ENCODE data around the gene CDK15.

Gene CDK15

GRCh38 chr2:201907563-201907881 is 101.2 kb downstream of the CDK15 start:
- Histone ChIP-seq H3K9ac (ENCODE audit: low read length) (no peak overlapping the region), H2AFZ (ENCODE audit: low read length) (no peak overlapping the region), H3F3A (ENCODE audit: insufficient read depth, low read length) (no peaks in the 10 kb centered on the region), H3K4me2 (ENCODE audit: low read length) (no peak overlapping the region), H3K27me3 (ENCODE audit: insufficient read depth, low read length) (no peaks in the 10 kb centered on the region; the same call in 1 of the 2 replicates), H4K20me1 (ENCODE audit: insufficient read depth, low read length) (no peaks in the 10 kb centered on the region), H3K4me3 (ENCODE audit: low read depth, low read length, poor library complexity, severe bottlenecking) (no peak overlapping the region), H3K27ac (ENCODE audit: low read depth, low read length, poor library complexity, severe bottlenecking) (no peak overlapping the region), H3K9me3 (ENCODE audit: low read length) (no peaks in the 10 kb centered on the region), H3K79me2 (ENCODE audit: insufficient read depth, low read length) (no peaks in the 10 kb centered on the region), H3K9me2 (ENCODE audit: low read depth, low read length) (no peaks in the 10 kb centered on the region), H3K4me1 (ENCODE audit: insufficient read depth, low read length, severe bottlenecking) (no peaks in the 10 kb centered on the region), H3K36me3 (ENCODE audit: insufficient read depth, low read length) (no peaks in the 10 kb centered on the region)
- no peak for TF ChIP-seq CTCF (IDR thresholded peaks at IDR 0.05; ENCODE audit: low read length)

GRCh38 chr2:201908901-201909300 is 102.6 kb downstream of the CDK15 start:
- H3K4me3 ChIP-seq (ENCODE audit: low read depth, low read length, poor library complexity, severe bottlenecking), result no peak overlapping the region

GRCh38 chr2:201909348-201909747 is 103.0 kb downstream of the CDK15 start:
- H3K9me3 ChIP-seq (ENCODE audit: low read length), result no peaks in the 10 kb centered on the region
- no peaks in the 10 kb centered on the region for H3K79me2 ChIP-seq (ENCODE audit: insufficient read depth, low read length)
- no peaks in the 10 kb centered on the region for H3F3A ChIP-seq (ENCODE audit: insufficient read depth, low read length)
- no peak overlapping the region for H3K4me2 ChIP-seq (ENCODE audit: low read length)
- no peak overlapping the region for H3K27ac ChIP-seq (ENCODE audit: low read depth, low read length, poor library complexity, severe bottlenecking)
- H3K9ac ChIP-seq (ENCODE audit: low read length), result no peak overlapping the region
- no peaks in the 10 kb centered on the region for H4K20me1 ChIP-seq (ENCODE audit: insufficient read depth, low read length)
- no peak overlapping the region for H2AFZ ChIP-seq (ENCODE audit: low read length)
- no peak overlapping the region for H3K4me3 ChIP-seq (ENCODE audit: low read depth, low read length, poor library complexity, severe bottlenecking)
- no peaks in the 10 kb centered on the region for H3K9me2 ChIP-seq (ENCODE audit: low read depth, low read length)
- no peaks in the 10 kb centered on the region for H3K4me1 ChIP-seq (ENCODE audit: insufficient read depth, low read length, severe bottlenecking)
- no peaks in the 10 kb centered on the region; the same call in 1 of the 2 replicates for H3K27me3 ChIP-seq (ENCODE audit: insufficient read depth, low read length)
- no peaks in the 10 kb centered on the region for H3K36me3 ChIP-seq (ENCODE audit: insufficient read depth, low read length)
- TF ChIP-seq CTCF (IDR thresholded peaks at IDR 0.05; ENCODE audit: low read length) (no peak), EZH2 (IDR thresholded peaks at IDR 0.05; ENCODE audit: borderline replicate concordance, low read length) (no peak)

More at GRCh38 chr2:201908901-201909300, 102.6 kb downstream of the CDK15 start:
- H2AFZ ChIP-seq (ENCODE audit: low read length), result no peak overlapping the region
- no peaks in the 10 kb centered on the region; the same call in 1 of the 2 replicates for H3K27me3 ChIP-seq (ENCODE audit: insufficient read depth, low read length)
- H3K79me2 ChIP-seq (ENCODE audit: insufficient read depth, low read length), result no peaks in the 10 kb centered on the region
- H4K20me1 ChIP-seq (ENCODE audit: insufficient read depth, low read length), result no peaks in the 10 kb centered on the region
- H3F3A ChIP-seq (ENCODE audit: insufficient read depth, low read length), result no peaks in the 10 kb centered on the region
- H3K9ac ChIP-seq (ENCODE audit: low read length), result no peak overlapping the region
- H3K4me2 ChIP-seq (ENCODE audit: low read length), result no peak overlapping the region
- no peaks in the 10 kb centered on the region for H3K9me3 ChIP-seq (ENCODE audit: low read length)
- TF ChIP-seq EZH2 (IDR thresholded peaks at IDR 0.05; ENCODE audit: borderline replicate concordance, low read length) (no peak), CTCF (IDR thresholded peaks at IDR 0.05; ENCODE audit: low read length) (no peak)
- no peaks in the 10 kb centered on the region for H3K36me3 ChIP-seq (ENCODE audit: insufficient read depth, low read length)
- H3K4me1 ChIP-seq (ENCODE audit: insufficient read depth, low read length, severe bottlenecking), result no peaks in the 10 kb centered on the region
- no peaks in the 10 kb centered on the region for H3K9me2 ChIP-seq (ENCODE audit: low read depth, low read length)
- no peak overlapping the region for H3K27ac ChIP-seq (ENCODE audit: low read depth, low read length, poor library complexity, severe bottlenecking)

Measured in OCI-LY1 (cell line).